ENCODE results near the gene RRM1.
A peak's percentile ranks its signal among the peaks of the same experiment; 100 is the strongest.
"Not testable (repeated sequence)": the region's sequence is repeated elsewhere in the genome, so short reads cannot be mapped to it uniquely, and the experiment has no call there.

RRM1 gene

DNA sequence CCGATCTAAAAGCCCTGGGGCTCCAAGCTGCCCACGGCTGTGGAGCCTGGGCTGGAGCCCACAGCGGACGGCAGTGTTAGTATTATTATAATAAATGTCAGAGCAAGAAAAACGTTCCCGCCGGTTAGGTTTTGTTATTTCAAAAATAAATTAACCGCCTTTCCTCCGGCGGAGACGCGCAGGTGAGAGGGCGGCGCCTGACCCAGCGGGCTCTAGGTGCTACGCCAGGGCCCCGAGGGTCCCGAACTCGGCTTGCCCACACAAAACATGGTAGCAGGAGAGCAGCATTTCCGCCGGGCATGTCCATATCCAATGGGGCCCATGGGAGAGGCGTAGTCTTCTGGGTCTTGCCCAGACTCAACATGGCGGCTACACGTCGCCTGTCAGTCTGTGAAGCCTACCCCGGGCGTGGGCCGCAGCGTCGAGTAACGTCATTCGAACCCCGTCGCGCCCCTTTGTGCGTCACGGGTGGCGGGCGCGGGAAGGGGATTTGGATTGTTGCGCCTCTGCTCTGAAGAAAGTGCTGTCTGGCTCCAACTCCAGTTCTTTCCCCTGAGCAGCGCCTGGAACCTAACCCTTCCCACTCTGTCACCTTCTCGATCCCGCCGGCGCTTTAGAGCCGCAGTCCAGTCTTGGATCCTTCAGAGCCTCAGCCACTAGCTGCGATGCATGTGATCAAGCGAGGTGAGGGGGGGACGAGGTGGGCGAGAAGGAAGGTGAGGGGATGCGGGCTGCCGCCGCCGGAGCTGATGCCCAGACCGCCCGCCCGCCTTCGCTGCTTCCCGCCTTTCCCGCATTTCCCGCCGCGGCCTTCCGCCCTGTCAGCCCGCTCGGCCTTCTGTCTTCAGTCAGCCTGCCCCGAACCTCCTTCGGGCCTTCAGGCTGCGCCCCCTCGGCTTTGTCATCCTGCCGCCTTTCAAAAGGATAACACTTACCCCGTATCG, at the start of gene RRM1:
TSS of gene RRM1 (plus strand) at position 452 of the 944 bp plus-strand sequence. CDS start at position 666, 214 bp downstream.
- peak; percentile 86 for DNase-seq

DNA sequence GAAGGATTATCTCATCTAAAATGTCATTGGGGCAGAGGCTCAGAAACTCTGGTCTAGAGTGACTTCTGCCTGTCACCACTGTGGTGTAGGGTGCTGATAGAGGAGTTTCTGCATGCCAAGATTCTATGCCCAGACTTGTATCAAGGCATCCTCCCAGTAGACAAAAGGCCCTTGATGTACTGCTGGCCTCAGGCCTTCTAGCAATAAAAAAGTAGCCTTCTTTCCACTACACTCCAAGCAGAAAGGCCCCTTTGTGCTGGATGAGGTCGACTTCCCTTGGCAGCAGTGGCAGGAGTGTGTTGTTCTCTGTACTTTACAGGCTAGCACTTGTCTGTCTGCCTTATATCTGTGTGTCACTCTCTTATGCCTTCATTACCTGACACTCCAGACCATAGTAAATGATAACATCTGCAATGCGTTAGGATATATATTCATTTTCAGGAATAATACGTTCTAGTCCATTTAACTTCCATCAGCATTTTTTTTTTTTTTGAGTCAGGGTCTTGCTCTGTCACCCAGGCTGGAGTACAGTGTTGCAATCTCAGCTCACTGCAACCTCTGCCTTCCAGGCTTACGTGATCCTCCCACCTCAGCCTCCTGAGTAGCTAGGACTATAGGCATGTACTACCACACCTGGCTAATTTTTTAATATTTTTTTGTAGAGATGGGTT, 49.5 kb upstream of the RRM1 start:
- no peak for DNase-seq

DNA sequence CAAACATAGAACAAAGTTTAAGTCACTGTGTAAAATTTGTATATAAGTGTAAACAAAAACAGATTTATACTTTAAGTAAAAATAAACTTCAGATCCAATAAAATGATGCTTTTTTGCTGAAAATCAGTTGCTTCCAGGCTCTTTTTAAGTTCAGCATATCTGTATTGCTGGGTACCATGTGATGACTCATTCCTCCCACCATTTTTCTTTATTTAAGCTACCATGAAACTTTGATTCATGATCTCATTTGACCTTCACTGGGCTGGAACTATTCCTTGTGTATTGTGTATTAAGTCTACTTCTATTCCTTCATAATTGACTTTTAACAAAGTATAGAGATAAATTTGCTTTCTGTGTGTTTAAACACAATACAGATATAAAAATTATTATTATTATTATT, 46.3 kb upstream of the RRM1 start:
- no peak for DNase-seq

DNA sequence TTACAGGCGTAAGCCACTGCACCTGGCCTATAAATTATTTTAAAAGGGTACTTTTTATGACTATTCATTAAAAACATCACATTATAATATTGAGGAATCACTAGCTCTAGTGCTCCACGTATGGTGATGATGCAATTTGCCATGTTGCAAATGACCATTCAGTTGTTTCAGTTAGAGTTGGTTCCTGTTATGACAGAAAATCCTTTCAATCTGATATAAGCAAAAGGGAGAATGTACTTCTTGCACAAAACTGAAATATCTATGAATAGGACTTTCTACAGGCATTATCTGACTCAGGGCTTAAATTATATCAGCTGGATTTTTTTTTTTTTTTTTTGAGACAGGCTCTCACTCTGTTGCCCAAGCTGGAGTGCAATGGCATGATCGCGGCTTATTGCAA, 45.6 kb upstream of the RRM1 start:
- DNase-seq = no peak

DNA sequence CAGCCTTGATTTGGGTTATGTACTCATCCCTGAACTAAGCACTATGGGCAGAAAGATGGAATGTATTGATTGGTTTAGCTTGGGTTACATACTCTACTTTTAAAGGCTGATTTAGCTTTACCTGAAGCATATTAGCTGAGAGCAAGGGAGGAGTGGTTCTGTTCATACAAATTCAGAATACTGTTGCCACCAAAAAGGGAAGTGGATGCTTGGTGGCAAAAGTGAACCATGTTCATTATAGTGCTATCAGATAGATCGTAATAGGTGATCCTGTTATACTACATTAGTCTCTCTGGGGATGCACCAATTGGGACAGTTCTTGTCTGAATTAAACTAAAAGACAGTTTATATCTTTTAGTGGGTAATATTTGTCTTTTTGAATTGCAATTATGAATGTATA, 44.5 kb upstream of the RRM1 start:
- DNase-seq = no peak

DNA sequence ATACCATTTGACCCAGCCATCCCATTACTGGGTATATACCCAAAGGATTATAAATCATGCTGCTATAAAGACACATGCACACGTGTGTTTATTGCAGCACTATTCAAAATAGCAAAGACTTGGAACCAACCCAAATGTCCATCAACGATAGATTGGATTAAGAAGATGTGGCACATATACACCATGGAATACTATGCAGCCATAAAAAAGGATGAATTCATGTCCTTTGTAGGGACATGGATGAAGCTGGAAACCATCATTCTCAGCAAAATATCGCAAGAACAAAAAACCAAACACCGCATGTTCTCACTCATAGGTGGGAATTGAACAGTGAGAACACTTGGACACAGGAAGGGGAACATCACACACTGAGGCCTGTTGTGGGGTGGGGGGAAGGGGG, 41.4 kb upstream of the RRM1 start:
- DNase-seq = not testable (repeated sequence)

DNA sequence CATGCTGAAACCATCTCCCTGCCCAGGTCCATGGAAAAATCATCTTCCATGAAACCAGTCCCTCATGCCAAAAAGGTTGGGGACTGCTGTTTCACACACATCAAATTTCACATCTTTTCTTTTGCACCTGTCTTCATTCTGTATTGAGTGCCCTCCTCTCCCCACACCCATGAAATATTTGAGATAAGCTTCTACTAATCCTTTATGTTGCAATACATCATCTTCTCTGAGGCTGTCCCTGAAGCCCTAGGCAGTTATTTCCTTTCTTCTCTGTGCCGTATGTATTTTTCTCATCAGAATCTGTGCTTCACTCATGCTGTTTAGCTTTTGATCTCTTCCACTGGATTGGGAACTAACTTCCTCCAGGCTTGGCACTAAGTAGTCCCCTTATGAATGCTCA, 40.0 kb upstream of the RRM1 start:
- DNase-seq = no peak

DNA sequence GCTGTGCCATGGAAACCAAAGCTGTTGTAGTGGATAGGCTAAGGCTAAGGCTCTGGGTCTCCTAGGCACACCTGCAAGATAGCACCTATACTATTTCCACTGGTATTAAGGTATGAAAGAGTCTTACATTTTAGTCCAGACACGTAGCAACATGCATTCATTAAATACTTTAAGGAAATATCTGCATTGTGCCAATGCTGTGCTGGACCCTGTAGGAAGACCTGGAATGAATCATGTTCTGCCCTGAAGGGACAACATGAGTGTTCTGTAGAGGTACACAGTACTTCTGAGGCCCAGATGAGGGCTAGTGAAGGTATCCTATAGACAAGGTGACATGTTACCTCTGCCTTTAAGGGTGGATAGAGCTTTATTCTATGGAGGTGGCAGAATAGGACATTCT, 35.2 kb upstream of the RRM1 start:
- no peak for DNase-seq

DNA sequence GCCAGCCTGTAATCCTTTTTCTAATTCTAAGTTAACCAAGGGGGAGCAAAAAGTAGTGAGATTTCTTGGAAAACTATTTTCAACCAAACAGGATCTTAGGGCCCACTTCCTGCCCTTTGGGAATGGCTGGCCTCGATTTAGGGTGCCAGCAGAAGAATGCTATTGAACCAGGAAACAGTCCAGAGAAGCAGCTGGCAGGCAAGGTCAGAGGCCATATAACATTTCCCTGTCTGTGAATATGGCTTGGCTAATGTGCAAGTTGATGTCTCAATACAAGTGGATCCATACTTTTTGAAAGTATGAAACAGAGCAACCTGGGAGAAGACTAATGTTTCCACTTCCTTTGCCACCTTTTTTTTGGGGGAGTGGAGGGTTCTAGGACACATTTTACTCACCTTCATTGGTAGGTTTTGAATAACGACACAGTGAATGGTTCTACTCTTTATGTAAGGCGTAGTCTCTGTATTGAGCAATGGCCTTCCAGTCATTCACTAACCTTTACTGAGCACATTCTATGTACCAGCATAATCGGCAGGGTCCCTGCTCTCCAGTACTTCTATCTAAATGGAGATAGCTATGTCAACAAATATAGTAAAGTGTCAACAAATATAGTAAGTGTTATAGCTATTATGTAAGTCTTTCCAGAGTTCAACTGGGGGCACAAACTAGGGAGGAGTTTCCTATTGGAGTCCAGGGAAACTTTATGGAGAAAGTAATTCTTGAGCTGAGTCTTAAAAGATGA, 34.2 kb upstream of the RRM1 start:
- DNase-seq = no peak

DNA sequence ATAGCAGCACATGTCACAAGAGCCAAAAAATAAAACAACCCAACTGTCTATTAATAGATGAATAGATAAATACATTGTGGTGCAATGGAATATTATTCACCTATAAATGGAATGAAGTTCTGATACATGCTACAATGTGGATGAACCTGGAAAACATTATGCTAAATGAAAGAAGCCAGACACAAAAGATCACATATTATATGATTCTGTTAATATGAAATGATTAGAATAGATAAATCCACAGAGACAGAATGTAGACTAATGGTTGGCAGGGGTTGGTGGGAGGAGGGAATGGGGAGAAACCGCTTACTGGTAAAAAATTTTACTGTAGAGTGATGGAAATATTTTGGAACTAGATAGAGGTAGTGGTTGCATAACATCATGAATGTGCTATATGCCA, 32.9 kb upstream of the RRM1 start:
- no peak for DNase-seq

DNA sequence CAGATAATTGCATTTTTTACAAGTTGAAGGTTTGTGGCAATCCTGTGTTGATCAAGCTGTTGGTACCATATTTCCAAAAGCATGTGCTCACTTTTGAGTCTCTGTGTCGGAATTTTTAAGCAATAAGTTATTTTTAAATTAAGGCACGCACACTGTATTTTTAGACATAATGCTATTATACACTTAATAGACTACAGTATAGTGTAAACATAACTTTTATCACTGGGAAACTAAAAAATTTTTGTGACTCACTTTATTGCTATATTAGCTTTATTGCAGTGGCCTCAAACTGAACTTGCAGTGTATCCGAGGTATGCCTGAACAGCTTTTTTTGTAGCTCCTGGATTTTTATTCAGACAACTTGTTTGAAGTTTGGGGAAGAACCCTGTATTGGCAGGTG, 31.3 kb upstream of the RRM1 start:
- DNase-seq = no peak

DNA sequence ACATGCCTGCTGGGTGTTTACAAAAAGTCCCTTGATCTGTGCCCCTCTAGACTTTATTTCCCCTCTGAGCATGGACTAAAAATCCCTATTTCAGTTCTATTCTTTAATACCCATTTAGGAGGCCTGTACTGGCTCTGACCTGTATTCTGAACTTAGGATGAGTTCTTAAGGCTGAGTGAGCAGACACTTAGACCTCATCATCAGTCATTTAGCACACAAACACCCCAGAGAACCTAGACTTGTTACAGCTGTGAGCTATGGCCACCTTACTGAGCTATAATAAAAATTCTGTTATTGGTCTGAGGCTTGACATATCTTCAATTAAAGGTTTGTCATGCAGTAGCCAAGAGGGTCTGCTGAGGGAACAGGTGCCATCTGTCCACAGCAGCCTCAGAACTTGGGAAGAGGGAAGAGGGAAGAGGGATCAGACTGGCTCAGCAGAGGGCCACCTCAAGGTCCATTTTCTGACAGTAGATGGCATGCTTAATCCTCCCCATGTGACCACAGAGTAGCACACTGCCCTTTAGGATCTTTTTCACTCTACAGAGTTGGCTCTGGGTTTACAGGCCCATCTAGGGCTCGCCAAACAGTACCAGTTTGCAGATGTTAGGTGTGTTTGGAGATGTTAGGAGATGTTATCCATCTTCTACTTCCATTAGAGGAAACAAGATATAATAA, 30.2 kb upstream of the RRM1 start:
- DNase-seq = no peak

DNA sequence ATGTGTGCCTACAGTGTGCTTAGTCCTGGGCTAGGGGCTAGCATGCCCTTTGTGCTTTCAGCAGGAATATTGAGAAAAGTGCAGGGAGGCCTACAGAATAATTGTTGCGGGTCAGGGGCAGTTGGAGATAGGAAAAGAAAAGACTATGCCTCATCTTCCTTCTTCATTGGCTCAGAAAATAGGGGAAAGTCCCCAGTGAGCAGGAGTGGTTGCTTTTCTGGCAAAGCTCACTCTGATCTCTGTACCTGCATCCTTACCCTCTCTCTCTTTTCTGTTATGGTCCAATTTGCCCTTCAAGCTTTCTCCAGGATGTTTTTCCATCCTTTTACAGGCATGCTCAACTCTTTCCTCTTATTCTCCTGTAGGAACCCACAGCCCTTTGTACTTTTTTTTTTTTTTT, 29.5 kb upstream of the RRM1 start:
- no peak for DNase-seq

DNA sequence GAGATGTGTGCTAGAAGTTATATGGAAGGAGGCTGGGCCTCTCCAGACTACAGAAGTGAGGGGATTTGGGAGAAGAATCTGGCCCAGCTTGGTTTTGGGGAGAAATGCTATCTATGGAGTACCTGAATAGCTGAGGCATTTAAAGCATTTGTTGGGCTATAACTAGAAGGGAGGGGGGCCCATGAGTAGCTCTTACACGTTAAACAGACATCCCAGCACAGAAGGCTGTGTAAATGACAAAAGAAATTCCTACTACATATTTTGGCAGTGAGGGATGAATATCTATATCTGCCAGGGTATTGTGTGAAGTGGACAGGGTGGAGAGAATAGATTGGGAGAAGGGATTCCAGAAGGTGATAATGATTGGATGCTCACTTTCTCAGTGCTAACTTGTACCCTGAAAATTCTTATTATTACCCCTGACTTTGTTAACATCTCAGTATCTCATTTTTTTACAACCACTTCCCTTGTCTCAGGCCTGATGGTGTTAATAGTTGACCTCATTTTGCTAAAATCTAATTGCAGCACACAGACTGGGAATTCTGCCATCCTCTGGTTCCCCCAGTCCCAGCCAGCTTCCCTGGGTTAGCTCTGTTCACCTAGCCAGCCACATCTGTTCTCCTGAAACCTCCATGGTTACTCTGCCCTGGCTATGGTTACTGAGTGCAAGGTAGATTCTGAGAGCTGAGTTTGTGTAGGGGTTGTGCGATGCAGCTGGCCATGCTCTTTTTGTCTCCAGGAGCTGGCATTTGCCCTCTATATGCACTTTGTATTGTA, 28.8 kb upstream of the RRM1 start:
- DNase-seq = no peak

DNA sequence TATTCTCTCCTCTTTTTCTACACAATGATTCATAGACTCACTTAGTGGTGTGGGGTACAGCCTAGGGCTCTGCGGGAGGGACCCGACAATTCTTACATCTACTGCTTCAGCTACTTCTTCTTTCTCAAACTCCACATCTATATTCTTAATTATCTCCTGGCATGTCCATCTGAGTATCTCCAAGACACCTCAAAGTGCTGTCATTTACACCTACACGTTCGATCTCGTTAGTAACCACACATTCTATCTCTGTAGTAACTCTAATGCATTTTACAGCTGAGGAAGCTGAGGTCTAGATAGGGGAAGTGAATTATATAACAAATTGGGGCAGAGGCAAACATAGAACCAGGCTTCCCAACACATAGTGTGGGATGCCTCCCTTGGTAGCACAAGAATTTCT, 27.7 kb upstream of the RRM1 start:
- no peak for DNase-seq

DNA sequence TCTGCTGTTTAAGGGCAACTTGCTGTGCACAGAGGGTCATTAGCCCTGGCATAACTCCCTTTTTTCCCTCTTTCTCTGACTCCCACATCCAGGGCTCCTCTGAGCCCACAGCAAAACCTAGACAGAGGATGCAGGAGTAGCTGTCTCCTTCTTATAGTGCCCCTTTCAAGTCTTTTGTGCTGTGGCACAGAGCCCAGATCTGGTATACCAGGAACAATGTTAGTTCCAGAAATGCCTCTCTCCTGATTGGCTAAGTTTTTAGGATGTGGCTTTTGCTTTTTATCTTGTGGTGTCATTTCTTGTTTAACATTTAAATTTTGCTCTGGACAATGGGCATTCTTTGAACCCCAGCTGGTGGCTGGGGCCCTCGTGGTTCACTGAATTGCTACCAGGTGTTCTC, 25.6 kb upstream of the RRM1 start:
- DNase-seq = no peak

DNA sequence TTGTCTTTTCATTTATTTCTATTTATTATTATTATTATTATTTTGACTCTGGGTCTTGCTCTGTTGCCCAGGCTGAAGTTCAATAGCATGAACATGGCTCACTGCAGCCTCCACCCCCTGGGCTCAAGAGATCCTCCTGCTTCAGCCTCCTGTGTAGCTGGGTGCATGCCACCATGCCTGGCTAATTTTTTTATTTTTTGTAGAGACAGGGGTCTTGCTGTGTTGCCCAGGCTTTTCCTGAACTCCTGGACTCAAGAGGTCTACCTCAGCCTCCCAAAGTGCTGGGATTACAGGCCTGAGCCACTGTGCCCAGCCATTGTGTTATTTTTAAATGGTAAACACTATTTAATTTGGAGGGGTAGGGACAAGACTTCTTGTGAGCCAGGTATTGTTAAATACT, 23.3 kb upstream of the RRM1 start:
- DNase-seq = no peak

DNA sequence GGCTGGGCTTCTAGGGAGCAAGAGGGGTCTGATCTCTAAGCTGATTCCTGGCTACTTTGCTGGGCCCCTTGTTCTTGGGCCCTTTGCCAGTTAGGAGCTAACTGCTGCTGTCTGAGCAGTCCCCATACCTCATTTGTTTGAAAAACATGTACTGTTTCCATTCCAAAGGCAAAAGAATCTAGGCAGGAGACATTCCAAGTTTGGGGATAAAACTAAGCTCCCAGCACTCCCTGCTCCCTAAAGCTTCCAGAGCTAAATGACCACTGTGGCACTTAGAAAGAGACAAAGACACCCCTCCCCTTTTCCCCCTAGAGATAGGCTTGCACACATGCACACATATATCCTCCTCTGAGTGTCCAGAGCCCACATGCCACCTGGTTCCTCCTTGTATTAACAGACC, 22.7 kb upstream of the RRM1 start:
- no peak for DNase-seq

DNA sequence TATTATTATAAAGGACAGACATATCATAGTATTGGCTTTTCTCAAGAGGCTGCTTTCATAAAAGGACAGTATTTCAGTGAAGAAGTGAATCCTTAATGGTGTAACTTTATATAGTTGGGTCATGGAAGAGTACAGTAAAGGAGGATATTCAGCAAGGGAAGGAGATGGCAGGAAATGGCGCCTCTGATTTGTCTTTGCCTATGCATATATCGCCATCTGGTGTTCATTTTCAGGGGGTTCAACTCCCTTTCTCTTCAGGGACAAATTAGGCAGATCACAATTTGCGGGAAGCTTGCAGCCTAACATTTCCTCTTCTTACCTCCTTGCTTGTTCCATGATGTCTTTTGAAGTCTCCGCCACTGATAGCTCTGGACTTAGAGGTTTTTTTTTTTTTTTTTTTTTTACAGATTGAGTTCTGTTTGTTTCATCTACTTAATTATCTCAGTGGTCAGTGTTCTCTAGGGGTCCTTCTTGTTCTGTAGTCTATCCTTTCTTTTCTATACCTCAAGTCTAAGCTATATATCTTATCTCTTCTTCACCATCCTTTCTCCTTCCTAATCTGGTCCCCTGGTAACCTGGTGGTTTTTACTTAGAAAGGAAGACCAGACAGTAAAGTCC, 21.8 kb upstream of the RRM1 start:
- peak; percentile 47 for DNase-seq

DNA sequence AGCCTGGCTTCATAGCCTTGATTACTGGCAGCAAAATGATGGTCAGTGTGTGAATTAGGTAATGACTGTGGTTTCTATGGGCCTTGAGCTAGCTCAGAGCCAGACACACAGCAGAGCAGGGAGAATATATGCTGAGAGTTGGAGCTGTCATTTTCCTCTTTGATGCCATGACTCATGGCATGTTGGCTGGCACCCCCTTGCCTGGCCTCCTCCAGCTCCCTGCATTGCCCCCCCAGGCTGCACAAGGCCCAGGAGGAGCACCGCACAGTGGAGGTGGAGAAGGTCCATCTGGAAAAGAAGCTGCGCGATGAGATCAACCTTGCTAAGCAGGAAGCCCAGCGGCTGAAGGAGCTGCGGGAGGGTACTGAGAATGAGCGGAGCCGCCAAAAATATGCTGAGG, 20.3 kb upstream of the RRM1 start:
- no peak for DNase-seq

DNA sequence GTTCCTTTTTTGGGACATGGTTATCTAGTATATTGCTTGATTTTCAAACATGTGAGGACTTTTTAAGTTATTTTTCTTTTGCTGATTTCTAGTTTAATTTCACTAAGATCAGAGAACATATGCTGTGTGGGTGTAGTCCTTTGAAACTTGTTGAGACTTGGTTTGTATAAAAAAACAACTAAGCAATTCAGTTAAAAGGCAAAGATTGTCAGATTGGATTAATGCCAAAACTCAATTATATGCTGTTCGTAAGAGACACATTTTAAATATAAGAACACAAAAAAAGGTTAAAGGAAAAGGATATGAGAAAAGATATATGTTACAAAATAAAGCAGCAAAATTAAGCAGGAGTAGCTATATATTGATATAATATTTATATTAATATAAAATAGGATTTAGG, 17.8 kb upstream of the RRM1 start:
- DNase-seq = no peak

DNA sequence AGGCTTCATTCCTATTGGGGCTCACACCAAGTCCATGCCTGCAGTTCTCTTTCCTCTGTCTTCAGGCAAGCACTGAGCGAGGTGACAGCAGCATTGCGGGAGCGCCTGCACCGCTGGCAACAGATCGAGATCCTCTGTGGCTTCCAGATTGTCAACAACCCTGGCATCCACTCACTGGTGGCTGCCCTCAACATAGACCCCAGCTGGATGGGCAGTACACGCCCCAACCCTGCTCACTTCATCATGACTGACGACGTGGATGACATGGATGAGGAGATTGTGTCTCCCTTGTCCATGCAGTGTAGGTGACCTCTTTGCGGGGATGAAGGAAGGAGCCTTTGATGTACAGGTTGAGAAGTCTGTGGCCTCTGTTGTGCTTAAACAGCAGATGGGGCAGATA, 11.4 kb upstream of the RRM1 start:
- no peak for DNase-seq

Measured in activated gamma-delta T cell treated with Interleukin-2 at 50 U/mL for 16 hours (primary cell).